HEK293 (cell line): ENCODE data around the gene BCL7A.

Experiments used
- CTCF ChIA-PET: fragments of 350-600 bp; formaldehyde crosslinking; extraction: SDS; loops from one replicate; lab custom pipeline; 2021; ENCODE audit warnings: antibody characterized with exemption; lab: Yijun Ruan, JAX
- POLR2A ChIA-PET: fragments of 300-600 bp; formaldehyde crosslinking; extraction: SDS; loops from one replicate; lab custom pipeline; 2020; ENCODE audit warnings: antibody characterized with exemption, inconsistent platforms; lab: Yijun Ruan, JAX
- H3K27ac ChIP-seq: fragments of 200-500 bp; sonication (Bioruptor generic); 2 replicates; pipeline ENCODE4 v1.5.1; 2014; ENCODE audit warnings: low read depth, low read length, control low read depth, inconsistent platforms; ENCODE audit errors: extremely low read depth
- H3K36me3 ChIP-seq, 2 experiments: fragments of 200-500 bp in 1 of 2; sonication (Bioruptor generic) in 1 of 2; 1 replicate in 1 of 2; 2 replicates in 1 of 2; pipeline ENCODE4 v1.5.1; 2014 to 2017; ENCODE audit warnings: inconsistent platforms in 2 of 2, low read length in 2 of 2; ENCODE audit not compliant: control insufficient read depth in 2 of 2, insufficient read depth in 1 of 2
- H3K4me1 ChIP-seq: fragments of 200-500 bp; sonication (Bioruptor generic); 2 replicates; pipeline ENCODE4 v1.5.1; 2014; ENCODE audit warnings: mild to moderate bottlenecking, low read length, inconsistent platforms; ENCODE audit not compliant: control insufficient read depth, insufficient read depth
- H3K4me3 ChIP-seq: 2 replicates; pipeline ENCODE4 v1.5.1; 2011; ENCODE audit warnings: low read depth, mild to moderate bottlenecking, control low read depth, low read length, moderate library complexity
- H3K9me3 ChIP-seq: fragments of 200-500 bp; sonication (Bioruptor generic); 2 replicates; pipeline ENCODE4 v1.5.1; 2014; ENCODE audit warnings: low read depth, low read length, inconsistent platforms; ENCODE audit not compliant: control insufficient read depth, insufficient read depth
- FEZF1 ChIP-seq: fragments of 450-650 bp; formaldehyde crosslinking; IDR thresholded peaks from 2 replicates; pipeline ENCODE4 v1.5.1; 2016; ENCODE audit warnings: missing biosample characterization, missing genetic modification characterization
- GLIS1 ChIP-seq: fragments of 450-650 bp; formaldehyde crosslinking; IDR thresholded peaks from 2 replicates; pipeline ENCODE4 v1.5.1; 2016; ENCODE audit warnings: missing biosample characterization, missing genetic modification characterization
- HOXD13 ChIP-seq: sonication (generic); formaldehyde crosslinking; IDR thresholded peaks from 2 replicates; pipeline ENCODE4 v1.8.0; 2022; ENCODE audit warnings: missing genetic modification reagents, borderline replicate concordance
- KLF7 ChIP-seq: fragments of 450-650 bp; formaldehyde crosslinking; IDR thresholded peaks from 2 replicates; pipeline ENCODE4 v1.5.1; 2016; ENCODE audit warnings: missing biosample characterization, missing genetic modification characterization, borderline replicate concordance
- OSR2 ChIP-seq: fragments of 450-650 bp; formaldehyde crosslinking; IDR thresholded peaks from 2 replicates; pipeline ENCODE4 v1.5.1; 2016; ENCODE audit warnings: missing biosample characterization, missing genetic modification characterization
- TCF7L2 ChIP-seq: IDR thresholded peaks from 2 replicates; pipeline ENCODE4 v1.6.1; 2011; ENCODE audit warnings: low read depth, mild to moderate bottlenecking, inconsistent platforms, low read length, moderate library complexity, borderline replicate concordance
- YY1 ChIP-seq: fragments of 450-650 bp; formaldehyde crosslinking; IDR thresholded peaks from 2 replicates; pipeline ENCODE4 v1.5.1; 2018; ENCODE audit warnings: missing biosample characterization, missing genetic modification characterization
- ZBTB21 ChIP-seq: fragments of 450-650 bp; formaldehyde crosslinking; IDR thresholded peaks from 2 replicates; pipeline ENCODE4 v1.5.1; 2017; ENCODE audit warnings: missing biosample characterization, missing genetic modification characterization
- ZFP41 ChIP-seq: fragments of 450-650 bp; formaldehyde crosslinking; IDR thresholded peaks from 2 replicates; pipeline ENCODE4 v1.5.1; 2016; ENCODE audit warnings: missing biosample characterization, missing genetic modification characterization, borderline replicate concordance
- ZNF132 ChIP-seq: fragments of 450-650 bp; formaldehyde crosslinking; IDR thresholded peaks from 2 replicates; pipeline ENCODE4 v1.5.1; 2017; ENCODE audit warnings: missing biosample characterization, missing genetic modification characterization, borderline replicate concordance
- ZNF175 ChIP-seq: fragments of 450-650 bp; formaldehyde crosslinking; IDR thresholded peaks from 2 replicates; pipeline ENCODE4 v1.5.1; 2016; ENCODE audit warnings: missing biosample characterization, missing genetic modification characterization
- ZNF292 ChIP-seq: fragments of 450-650 bp; formaldehyde crosslinking; IDR thresholded peaks from 2 replicates; pipeline ENCODE4 v1.5.1; 2016; ENCODE audit warnings: low read depth, missing biosample characterization, missing genetic modification characterization, borderline replicate concordance
- ZNF362 ChIP-seq: fragments of 450-650 bp; formaldehyde crosslinking; IDR thresholded peaks from 2 replicates; pipeline ENCODE4 v1.5.1; 2016; ENCODE audit warnings: missing biosample characterization, missing genetic modification characterization
- ZNF473 ChIP-seq: fragments of 450-650 bp; formaldehyde crosslinking; IDR thresholded peaks from 2 replicates; pipeline ENCODE4 v1.5.1; 2017; ENCODE audit warnings: missing biosample characterization, missing genetic modification characterization
- ZNF48 ChIP-seq: fragments of 450-650 bp; formaldehyde crosslinking; IDR thresholded peaks from 2 replicates; pipeline ENCODE4 v1.5.1; 2016; ENCODE audit warnings: missing biosample characterization, missing genetic modification characterization
- ZNF521 ChIP-seq: fragments of 450-650 bp; formaldehyde crosslinking; IDR thresholded peaks from 2 replicates; pipeline ENCODE4 v1.5.1; 2017; ENCODE audit warnings: missing biosample characterization, mild to moderate bottlenecking, missing genetic modification characterization
- ZNF529 ChIP-seq: fragments of 450-650 bp; formaldehyde crosslinking; IDR thresholded peaks from 2 replicates; pipeline ENCODE4 v1.5.1; 2017; ENCODE audit warnings: missing genetic modification characterization, missing biosample characterization; ENCODE audit not compliant: insufficient replicate concordance
- ZNF549 ChIP-seq: fragments of 450-650 bp; IDR thresholded peaks from 2 replicates; pipeline ENCODE4 v1.5.1; 2018; ENCODE audit warnings: missing biosample characterization, missing genetic modification characterization, mild to moderate bottlenecking, inconsistent platforms, moderate library complexity
- ZNF585B ChIP-seq: fragments of 450-650 bp; formaldehyde crosslinking; IDR thresholded peaks from 2 replicates; pipeline ENCODE4 v1.5.1; 2016; ENCODE audit warnings: missing biosample characterization, missing genetic modification characterization
- ZNF623 ChIP-seq: fragments of 450-650 bp; formaldehyde crosslinking; IDR thresholded peaks from 2 replicates; pipeline ENCODE4 v1.5.1; 2016; ENCODE audit warnings: missing biosample characterization, missing genetic modification characterization
- ZNF747 ChIP-seq: fragments of 450-650 bp; formaldehyde crosslinking; IDR thresholded peaks from 2 replicates; pipeline ENCODE4 v1.5.1; 2016; ENCODE audit warnings: missing biosample characterization, missing genetic modification characterization
- ZNF776 ChIP-seq: fragments of 450-650 bp; formaldehyde crosslinking; IDR thresholded peaks from 2 replicates; pipeline ENCODE4 v1.5.0; 2017; ENCODE audit warnings: missing biosample characterization, missing genetic modification characterization, borderline replicate concordance
- ZNF777 ChIP-seq: fragments of 450-650 bp; formaldehyde crosslinking; IDR thresholded peaks from 2 replicates; pipeline ENCODE4 v1.5.1; 2017; ENCODE audit warnings: missing biosample characterization, missing genetic modification characterization, borderline replicate concordance
- ZNF792 ChIP-seq: fragments of 450-650 bp; formaldehyde crosslinking; IDR thresholded peaks from 2 replicates; pipeline ENCODE4 v1.5.1; 2016; ENCODE audit warnings: missing biosample characterization, missing genetic modification characterization
- ZNF843 ChIP-seq: fragments of 450-650 bp; formaldehyde crosslinking; IDR thresholded peaks from 2 replicates; pipeline ENCODE4 v1.5.1; 2016; ENCODE audit warnings: missing biosample characterization, missing genetic modification characterization
- ZSCAN23 ChIP-seq: fragments of 450-650 bp; formaldehyde crosslinking; IDR thresholded peaks from 2 replicates; pipeline ENCODE4 v1.5.1; 2016; ENCODE audit warnings: missing biosample characterization, missing genetic modification characterization
- TF ChIP-seq, protein P1 (sequence below): fragments of 450-650 bp; formaldehyde crosslinking; IDR thresholded peaks from 2 replicates; pipeline ENCODE4 v1.5.1; 2017; ENCODE audit warnings: missing biosample characterization, missing genetic modification characterization
- TF ChIP-seq, protein P2 (sequence below): fragments of 450-650 bp; formaldehyde crosslinking; IDR thresholded peaks from 2 replicates; pipeline ENCODE4 v1.5.1; 2017; ENCODE audit warnings: missing biosample characterization, missing genetic modification characterization

Gene BCL7A

DNA sequence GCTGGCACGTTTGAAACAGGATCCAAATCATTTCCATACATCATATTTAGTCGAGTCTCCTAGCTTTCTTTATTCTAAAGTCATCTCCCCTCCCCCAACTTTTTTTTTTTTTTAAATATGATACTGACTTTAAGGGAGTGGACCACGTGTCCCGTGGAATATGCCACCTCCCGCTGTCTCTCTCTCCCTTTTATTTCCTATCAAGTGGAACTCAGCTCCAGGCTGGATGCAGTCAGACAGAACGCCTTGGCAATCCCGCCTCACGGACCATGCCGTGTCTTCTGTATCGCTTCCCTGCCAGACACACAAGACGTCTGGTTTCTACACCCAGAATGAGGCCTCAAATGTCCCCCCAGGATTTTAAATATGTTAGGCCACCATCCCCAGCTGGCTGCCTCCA, 21.2 kb downstream of the BCL7A start:
- TF ChIP-seq ZNF843 (tag by site-specific recombination) (no peak), ZNF292 (tag by site-specific recombination) (no peak), ZNF362 (tag by site-specific recombination) (no peak), ZBTB21 (no peak), ZNF585B (tag by site-specific recombination) (no peak), YY1 (tag by site-specific recombination) (no peak), ZNF529 (tag by site-specific recombination) (no peak), KLF7 (tag by site-specific recombination) (no peak)
- TF ChIP-seq, protein P1, sequence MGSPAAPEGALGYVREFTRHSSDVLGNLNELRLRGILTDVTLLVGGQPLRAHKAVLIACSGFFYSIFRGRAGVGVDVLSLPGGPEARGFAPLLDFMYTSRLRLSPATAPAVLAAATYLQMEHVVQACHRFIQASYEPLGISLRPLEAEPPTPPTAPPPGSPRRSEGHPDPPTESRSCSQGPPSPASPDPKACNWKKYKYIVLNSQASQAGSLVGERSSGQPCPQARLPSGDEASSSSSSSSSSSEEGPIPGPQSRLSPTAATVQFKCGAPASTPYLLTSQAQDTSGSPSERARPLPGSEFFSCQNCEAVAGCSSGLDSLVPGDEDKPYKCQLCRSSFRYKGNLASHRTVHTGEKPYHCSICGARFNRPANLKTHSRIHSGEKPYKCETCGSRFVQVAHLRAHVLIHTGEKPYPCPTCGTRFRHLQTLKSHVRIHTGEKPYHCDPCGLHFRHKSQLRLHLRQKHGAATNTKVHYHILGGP, result no peak
- CTCF ChIA-PET, result interaction anchor here (0.6 to 1.6 kb wide), 4 partner anchors 11 to 249 kb away, joined by 3 to 4 read pairs (median 3); partner anchors contain the start of gene RHOF
- no peak overlapping the region for H3K4me3 ChIP-seq
- POLR2A ChIA-PET, result no interaction called here
- H3K36me3 ChIP-seq, result peaks cover 54 to 59% of the 10 kb centered on the region in 2 experiments; a peak in 2 of 3 replicates
- H3K27ac ChIP-seq, result no peak overlapping the region
- H3K4me1 ChIP-seq, result no peaks in the 10 kb centered on the region
- no peaks in the 10 kb centered on the region for H3K9me3 ChIP-seq

DNA sequence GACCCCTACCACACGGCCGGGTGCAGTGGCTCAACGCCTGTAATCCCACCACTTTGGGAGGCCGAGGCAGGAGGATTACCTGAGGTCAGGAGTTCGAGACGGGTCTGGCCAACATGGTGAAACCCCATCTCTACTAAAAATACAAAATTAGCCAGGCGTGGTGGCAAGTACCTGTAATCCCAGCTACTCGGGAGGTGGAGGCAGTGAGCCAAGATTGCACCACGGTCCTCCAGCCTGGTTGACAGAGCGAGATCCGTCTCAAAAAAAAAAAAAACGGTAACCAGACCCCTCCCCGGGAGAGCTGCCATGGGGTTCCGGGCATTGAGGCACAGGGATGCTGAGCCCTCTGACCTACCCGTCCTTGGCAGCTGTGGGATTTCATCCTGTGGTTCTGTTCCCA, 21.8 kb downstream of the BCL7A start:
- TF ChIP-seq TCF7L2 (no peak), ZNF747 (no peak), ZFP41 (no peak), ZNF175 (tag by site-specific recombination) (no peak), ZNF132 (tag by site-specific recombination) (no peak), ZNF521 (tag by site-specific recombination) (no peak), ZNF549 (tag by site-specific recombination) (no peak), OSR2 (tag by site-specific recombination) (no peak), ZNF792 (no peak), FEZF1 (tag by site-specific recombination) (no peak), ZNF777 (tag by site-specific recombination) (no peak), ZNF473 (no peak), HOXD13 (CRISPR knock-in tag) (no peak), ZNF776 (no peak), GLIS1 (tag by site-specific recombination) (no peak), ZNF48 (tag by site-specific recombination) (no peak), ZSCAN23 (no peak), ZNF623 (tag by site-specific recombination) (no peak)
- TF ChIP-seq, protein P2, sequence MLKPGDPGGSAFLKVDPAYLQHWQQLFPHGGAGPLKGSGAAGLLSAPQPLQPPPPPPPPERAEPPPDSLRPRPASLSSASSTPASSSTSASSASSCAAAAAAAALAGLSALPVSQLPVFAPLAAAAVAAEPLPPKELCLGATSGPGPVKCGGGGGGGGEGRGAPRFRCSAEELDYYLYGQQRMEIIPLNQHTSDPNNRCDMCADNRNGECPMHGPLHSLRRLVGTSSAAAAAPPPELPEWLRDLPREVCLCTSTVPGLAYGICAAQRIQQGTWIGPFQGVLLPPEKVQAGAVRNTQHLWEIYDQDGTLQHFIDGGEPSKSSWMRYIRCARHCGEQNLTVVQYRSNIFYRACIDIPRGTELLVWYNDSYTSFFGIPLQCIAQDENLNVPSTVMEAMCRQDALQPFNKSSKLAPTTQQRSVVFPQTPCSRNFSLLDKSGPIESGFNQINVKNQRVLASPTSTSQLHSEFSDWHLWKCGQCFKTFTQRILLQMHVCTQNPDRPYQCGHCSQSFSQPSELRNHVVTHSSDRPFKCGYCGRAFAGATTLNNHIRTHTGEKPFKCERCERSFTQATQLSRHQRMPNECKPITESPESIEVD (tag by site-specific recombination), result no peak
- CTCF ChIA-PET, result interaction anchor here (0.8 to 1.6 kb wide), 2 partner anchors 11 kb away, joined by 3 to 4 read pairs; no protein-coding TSS in a partner anchor
- H3K4me1 ChIP-seq, result no peaks in the 10 kb centered on the region

More for the DNA sequence above, 21.8 kb downstream of the BCL7A start:
- no peak overlapping the region for H3K4me3 ChIP-seq
- no peaks in the 10 kb centered on the region for H3K9me3 ChIP-seq
- H3K36me3 ChIP-seq, result peaks cover 53 to 59% of the 10 kb centered on the region in 2 experiments; a peak in 2 of 3 replicates
- no peak overlapping the region for H3K27ac ChIP-seq
- POLR2A ChIA-PET, result no interaction called here
